Neural cell (in vitro differentiated cells): ENCODE results near the gene RAPGEF4.

ENCODE experiments used
- EP300 ChIP-seq: fragments of 450-650 bp; conservative IDR thresholded peaks from 2 replicates; pipeline ENCODE4 v1.6.1; 2014; ENCODE audit warnings: antibody characterized with exemption, mild to moderate bottlenecking, moderate library complexity; ENCODE audit not compliant: poor library complexity, severe bottlenecking
- POLR2AphosphoS5 ChIP-seq: IDR thresholded peaks from 2 replicates; pipeline ENCODE4 v1.6.1; 2012
- TAF1 ChIP-seq: IDR thresholded peaks from 2 replicates; pipeline ENCODE4 v1.6.1; 2012; ENCODE audit warnings: low read depth
- TF ChIP-seq, protein P1 (sequence below): IDR thresholded peaks from 2 replicates; pipeline ENCODE4 v1.6.1; 2012; ENCODE audit warnings: borderline replicate concordance

DNA sequence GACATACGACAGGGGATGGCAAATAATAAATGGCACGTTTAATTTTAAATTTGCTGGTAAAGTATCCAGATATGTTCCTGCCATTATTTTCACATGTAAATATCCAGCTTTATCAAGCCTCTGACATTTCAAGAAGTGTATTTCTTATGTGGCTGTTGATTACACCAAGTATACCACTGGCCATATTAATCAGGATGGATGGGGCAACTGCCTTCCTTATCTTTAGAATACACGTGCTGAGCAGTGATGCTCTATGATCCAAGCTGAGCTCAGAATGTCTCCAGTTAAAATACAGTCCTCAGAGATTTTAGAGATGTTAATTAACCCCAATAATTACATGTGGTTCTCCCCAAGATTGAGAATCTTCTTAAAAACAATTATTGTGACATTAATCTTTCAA lies 38.3 kb upstream of the RAPGEF4 start:
- TF ChIP-seq, protein P1, sequence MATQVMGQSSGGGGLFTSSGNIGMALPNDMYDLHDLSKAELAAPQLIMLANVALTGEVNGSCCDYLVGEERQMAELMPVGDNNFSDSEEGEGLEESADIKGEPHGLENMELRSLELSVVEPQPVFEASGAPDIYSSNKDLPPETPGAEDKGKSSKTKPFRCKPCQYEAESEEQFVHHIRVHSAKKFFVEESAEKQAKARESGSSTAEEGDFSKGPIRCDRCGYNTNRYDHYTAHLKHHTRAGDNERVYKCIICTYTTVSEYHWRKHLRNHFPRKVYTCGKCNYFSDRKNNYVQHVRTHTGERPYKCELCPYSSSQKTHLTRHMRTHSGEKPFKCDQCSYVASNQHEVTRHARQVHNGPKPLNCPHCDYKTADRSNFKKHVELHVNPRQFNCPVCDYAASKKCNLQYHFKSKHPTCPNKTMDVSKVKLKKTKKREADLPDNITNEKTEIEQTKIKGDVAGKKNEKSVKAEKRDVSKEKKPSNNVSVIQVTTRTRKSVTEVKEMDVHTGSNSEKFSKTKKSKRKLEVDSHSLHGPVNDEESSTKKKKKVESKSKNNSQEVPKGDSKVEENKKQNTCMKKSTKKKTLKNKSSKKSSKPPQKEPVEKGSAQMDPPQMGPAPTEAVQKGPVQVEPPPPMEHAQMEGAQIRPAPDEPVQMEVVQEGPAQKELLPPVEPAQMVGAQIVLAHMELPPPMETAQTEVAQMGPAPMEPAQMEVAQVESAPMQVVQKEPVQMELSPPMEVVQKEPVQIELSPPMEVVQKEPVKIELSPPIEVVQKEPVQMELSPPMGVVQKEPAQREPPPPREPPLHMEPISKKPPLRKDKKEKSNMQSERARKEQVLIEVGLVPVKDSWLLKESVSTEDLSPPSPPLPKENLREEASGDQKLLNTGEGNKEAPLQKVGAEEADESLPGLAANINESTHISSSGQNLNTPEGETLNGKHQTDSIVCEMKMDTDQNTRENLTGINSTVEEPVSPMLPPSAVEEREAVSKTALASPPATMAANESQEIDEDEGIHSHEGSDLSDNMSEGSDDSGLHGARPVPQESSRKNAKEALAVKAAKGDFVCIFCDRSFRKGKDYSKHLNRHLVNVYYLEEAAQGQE, result no peak
- no peak for TF ChIP-seq EP300
- no peak for TF ChIP-seq TAF1
- TF ChIP-seq POLR2AphosphoS5, result no peak
